Large intestine (tissue), 3 donors: ENCODE data around the gene GOLGA8T. TPM values are rescaled to one million over a fixed set of nuclear protein-coding genes. Genes with fewer than 3 reads are reported as not detected.
"Not testable (repeated sequence)": the region's sequence is repeated elsewhere in the genome, so short reads cannot be mapped to it uniquely, and the experiment has no call there.

Experiments
- DNase-seq, 2 donors: peaks; one replicate each; pipeline versions ENCODE4 v3.0.0 to v3.0.0-alpha.2; 2013
- H3K27ac ChIP-seq: one replicate; pipeline ENCODE4 v1.5.1; 2013; ENCODE audit warnings: low read length
- H3K27me3 ChIP-seq: 2 replicates; pipeline ENCODE4 v1.6.1; 2013; ENCODE audit warnings: low read length; ENCODE audit not compliant: control insufficient read depth, insufficient read depth
- H3K36me3 ChIP-seq: 2 replicates; pipeline ENCODE4 v1.6.1; 2013; ENCODE audit warnings: low read length; ENCODE audit not compliant: control insufficient read depth, insufficient read depth
- H3K4me1 ChIP-seq: one replicate; pipeline ENCODE4 v1.6.1; 2013; ENCODE audit warnings: low read length; ENCODE audit not compliant: control insufficient read depth, insufficient read depth
- H3K4me3 ChIP-seq: one replicate; pipeline ENCODE4 v1.5.1; 2013; ENCODE audit warnings: low read length
- H3K9me3 ChIP-seq: one replicate; pipeline ENCODE4 v1.6.1; 2013; ENCODE audit warnings: mild to moderate bottlenecking, low read depth, low read length, moderate library complexity; ENCODE audit not compliant: control insufficient read depth
- WGBS: methylation state at CpG from one replicate; pipeline ENCODE4 v1.1.5; 2013; ENCODE audit warnings: low lambda C conversion rate; ENCODE audit not compliant: insufficient coverage; 5-methylcytosine and 5-hydroxymethylcytosine counted together
- polyA plus RNA-seq: library from polyadenylated mRNA; unstranded; fragments of 120-200 nt; gene quantifications from one replicate; pipeline ENCODE4 v1.2.1, GENCODE V29; 2013

The GOLGA8T gene
- polyA plus RNA-seq, 1 donor = 0.75 TPM

GRCh38 chr15:30191143-30191542 lies 56.3 kb downstream of the GOLGA8T start:
- H3K9me3 ChIP-seq, H3K36me3 ChIP-seq, H3K4me3 ChIP-seq, DNase-seq, H3K4me1 ChIP-seq, H3K27ac ChIP-seq, H3K27me3 ChIP-seq: not testable (repeated sequence)
- no CpG with 5 or more reads among the region's 23 CpGs for WGBS

DNA sequence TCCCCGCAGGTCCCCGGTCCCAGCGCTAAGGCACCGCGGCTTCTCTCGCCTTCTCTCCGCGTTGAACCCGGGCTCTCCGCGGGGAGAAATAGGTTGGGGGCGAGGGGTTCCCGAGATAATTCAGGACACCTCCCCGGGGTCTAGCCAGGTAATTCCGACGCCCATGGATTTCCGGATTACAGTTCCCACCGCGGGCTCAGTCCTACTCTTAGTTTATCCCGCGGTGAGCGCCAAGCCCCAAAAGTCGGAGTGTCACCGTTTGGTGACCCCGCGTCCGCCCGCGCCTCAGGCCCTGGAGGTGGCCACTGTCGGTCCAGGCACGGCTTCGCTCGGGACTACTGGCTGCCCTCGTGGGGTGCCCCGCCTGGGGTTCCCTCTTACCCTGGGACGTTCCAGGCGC lies 56.8 kb downstream of the GOLGA8T start:
- DNase-seq, H3K27me3 ChIP-seq, H3K4me1 ChIP-seq, H3K27ac ChIP-seq, H3K4me3 ChIP-seq, H3K36me3 ChIP-seq, H3K9me3 ChIP-seq: not testable (repeated sequence)
- no CpG with 5 or more reads among the region's 37 CpGs for WGBS

GRCh38 chr15:30192119-30192745 lies 57.4 kb downstream of the GOLGA8T start:
- H3K27ac ChIP-seq, H3K9me3 ChIP-seq, H3K4me3 ChIP-seq, DNase-seq, H3K36me3 ChIP-seq, H3K4me1 ChIP-seq, H3K27me3 ChIP-seq: not testable (repeated sequence)
- no CpG with 5 or more reads among the region's 53 CpGs for WGBS

GRCh38 chr15:30192892-30193291 lies 58.0 kb downstream of the GOLGA8T start:
- not testable (repeated sequence) for H3K36me3 ChIP-seq, H3K27ac ChIP-seq, H3K9me3 ChIP-seq, DNase-seq, H3K27me3 ChIP-seq, H3K4me3 ChIP-seq, H3K4me1 ChIP-seq
- WGBS = no CpG with 5 or more reads among the region's 9 CpGs

Other genes with a start within 250 kb of the GOLGA8T start
- 0.19 TPM for gene GOLGA8J, start 52.1 kb upstream of the GOLGA8T start, polyA plus RNA-seq